Endodermal cell (in vitro differentiated cells): Measurements from ENCODE around the gene KCNC4. TPM values are rescaled to one million over a fixed set of nuclear protein-coding genes. Genes with fewer than 3 reads are reported as not detected.

Source experiments
- DNase-seq: peaks from one replicate; pipeline ENCODE4 v3.0.0-alpha.2; 2017
- H3K27ac ChIP-seq: 2 replicates; pipeline ENCODE4 v1.5.1; 2013; ENCODE audit warnings: mild to moderate bottlenecking, low read depth, low read length, moderate library complexity
- H3K27me3 ChIP-seq: 2 replicates; pipeline ENCODE4 v1.6.1; 2013; ENCODE audit warnings: mild to moderate bottlenecking, low read length, moderate library complexity; ENCODE audit not compliant: insufficient read depth, control insufficient read depth, poor library complexity, severe bottlenecking
- H3K36me3 ChIP-seq: 2 replicates; pipeline ENCODE4 v1.7.0; 2013; ENCODE audit warnings: mild to moderate bottlenecking, low read length, moderate library complexity; ENCODE audit not compliant: control insufficient read depth, insufficient read depth
- H3K4me1 ChIP-seq: one replicate; pipeline ENCODE4 v1.7.0; 2013; ENCODE audit warnings: low read length; ENCODE audit not compliant: control insufficient read depth, insufficient read depth
- H3K4me3 ChIP-seq: 2 replicates; pipeline ENCODE4 v1.5.1; 2013; ENCODE audit warnings: mild to moderate bottlenecking, low read length, moderate library complexity
- H3K9ac ChIP-seq: 2 replicates; pipeline ENCODE4 v1.6.1; 2013; ENCODE audit warnings: mild to moderate bottlenecking, low read length, moderate library complexity; ENCODE audit not compliant: poor library complexity, severe bottlenecking; ENCODE audit errors: extremely low read depth
- H3K9me3 ChIP-seq: 2 replicates; pipeline ENCODE4 v1.6.1; 2013; ENCODE audit warnings: mild to moderate bottlenecking, low read length, moderate library complexity; ENCODE audit not compliant: control insufficient read depth
- H3K27ac Mint-ChIP-seq: 2 replicates; pipeline ENCODE4 v1.8.0; 2020; ENCODE audit warnings: mixed read lengths
- H3K27me3 Mint-ChIP-seq: 2 replicates; pipeline ENCODE4 v1.8.0; 2021; ENCODE audit warnings: mild to moderate bottlenecking, mixed read lengths; ENCODE audit not compliant: insufficient read depth
- H3K36me3 Mint-ChIP-seq: 2 replicates; pipeline ENCODE4 v1.8.0; 2020; ENCODE audit warnings: low read depth, mixed read lengths
- H3K4me1 Mint-ChIP-seq: 2 replicates; pipeline ENCODE4 v1.8.0; 2020; ENCODE audit warnings: mixed read lengths
- H3K4me3 Mint-ChIP-seq: 2 replicates; pipeline ENCODE4 v1.8.0; 2020; ENCODE audit warnings: mild to moderate bottlenecking, moderate library complexity, mixed read lengths
- H3K9me3 Mint-ChIP-seq: 2 replicates; pipeline ENCODE4 v1.8.0; 2020; ENCODE audit warnings: mild to moderate bottlenecking, mixed read lengths
- WGBS, 2 experiments: methylation state at CpG; one replicate each; pipeline versions ENCODE4 v1.1.5 to v1.1.7; 2013; ENCODE audit warnings: missing lambda C conversion rate in 2 of 2, mixed read lengths in 1 of 2; ENCODE audit not compliant: insufficient coverage in 1 of 2, insufficient read length in 1 of 2; 5-methylcytosine and 5-hydroxymethylcytosine counted together
- total RNA-seq, 2 donors: library from RNA; stranded (reverse); fragmentation: NEBNext Ultra II Directional in 1 of 2; extraction: Animal tissue kit (Norgen Biotek cat#: 25700) in 1 of 2; gene quantifications; 2 replicates in 1 of 2; 3 replicates in 1 of 2; pipeline ENCODE4 v1.2.1, GENCODE V29; 2021
- TF ChIP-seq, protein P1 (sequence below): fragments of 200-600 bp; sonication (generic); conservative IDR thresholded peaks from 2 replicates; pipeline ENCODE4 v1.5.0; 2021; ENCODE audit warnings: antibody characterized with exemption, mild to moderate bottlenecking

KCNC4 gene
- total RNA-seq, 2 donors from 2014 or later, result 7.6 to 10.2 TPM

DNA sequence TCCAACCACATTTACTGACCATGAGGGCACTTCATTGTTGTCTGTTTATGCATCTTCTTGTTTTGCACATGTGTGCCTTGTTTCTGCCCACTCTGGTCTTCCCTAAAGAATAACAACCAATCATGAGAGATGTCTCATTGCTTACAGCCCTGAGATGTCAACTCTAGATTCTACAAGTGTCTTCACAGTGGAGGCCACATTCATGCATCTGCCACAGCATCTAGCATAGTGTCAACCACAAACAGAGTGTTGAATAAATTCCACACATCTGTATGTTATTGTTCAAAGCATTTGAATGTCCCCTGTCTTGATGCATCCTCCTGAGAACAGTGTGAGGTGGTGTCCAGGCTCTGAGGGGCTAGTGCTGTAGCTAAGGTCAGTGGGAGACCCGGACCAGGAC, 43.1 kb downstream of the KCNC4 start:
- no peaks in the 10 kb centered on the region for H3K36me3 Mint-ChIP-seq
- WGBS, 2 experiments, result 93% methylated on average over 1 of the region's 1 CpG; no CpG with 5 or more reads in 1 of the 2 experiments
- no peaks in the 10 kb centered on the region for H3K36me3 ChIP-seq

DNA sequence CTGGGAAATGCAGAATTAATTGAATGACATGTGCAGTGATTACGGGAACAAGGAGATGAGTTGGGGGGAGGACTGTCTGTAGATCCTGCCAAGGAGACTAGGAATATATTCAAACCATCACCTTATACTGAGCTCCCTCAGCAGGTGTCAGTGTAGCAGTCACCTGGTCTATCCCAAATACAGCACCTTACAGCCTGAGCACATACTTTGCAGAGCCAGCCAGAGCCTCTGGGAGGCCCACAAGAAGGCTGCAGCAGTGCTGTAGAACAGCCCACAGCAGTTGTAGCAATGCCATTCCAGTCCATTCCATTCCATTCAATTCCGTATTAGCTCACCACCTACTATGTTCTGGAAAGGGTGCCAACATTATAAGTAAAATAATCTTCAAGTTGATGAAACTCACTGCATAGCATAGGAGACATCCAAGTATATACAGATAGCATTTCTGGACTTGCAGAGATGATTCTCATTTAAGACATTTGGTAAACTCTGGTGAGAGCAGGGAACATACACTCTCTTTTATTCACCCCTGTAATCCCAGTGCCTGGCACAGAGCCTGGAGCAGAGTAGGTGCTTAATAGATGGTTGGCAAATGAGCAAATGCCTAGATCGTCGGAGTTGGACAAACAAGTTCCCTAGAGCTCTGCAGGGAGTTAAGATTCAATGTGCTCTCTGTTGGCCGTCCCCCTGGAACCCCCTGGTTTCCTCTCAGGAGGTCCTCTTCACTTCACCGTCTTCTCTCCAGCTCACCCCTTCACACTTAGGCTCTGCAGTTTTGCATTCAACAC, 44.7 kb downstream of the KCNC4 start:
- Mint-ChIP-seq H3K4me3 (no peak overlapping the region), H3K36me3 (no peaks in the 10 kb centered on the region), H3K27ac (peak overlapping the region; percentile 41), H3K4me1 (no peaks in the 10 kb centered on the region), H3K9me3 (no peaks in the 10 kb centered on the region), H3K27me3 (peaks cover 25% of the 10 kb centered on the region)
- WGBS, 2 experiments, result 80 to 100% methylated on average over 1 to 6 of the region's 6 CpGs
- H3K27ac ChIP-seq, result peak overlapping the region; percentile 48
- H3K9me3 ChIP-seq, result no peaks in the 10 kb centered on the region
- no peaks in the 10 kb centered on the region for H3K27me3 ChIP-seq
- TF ChIP-seq, protein P1, sequence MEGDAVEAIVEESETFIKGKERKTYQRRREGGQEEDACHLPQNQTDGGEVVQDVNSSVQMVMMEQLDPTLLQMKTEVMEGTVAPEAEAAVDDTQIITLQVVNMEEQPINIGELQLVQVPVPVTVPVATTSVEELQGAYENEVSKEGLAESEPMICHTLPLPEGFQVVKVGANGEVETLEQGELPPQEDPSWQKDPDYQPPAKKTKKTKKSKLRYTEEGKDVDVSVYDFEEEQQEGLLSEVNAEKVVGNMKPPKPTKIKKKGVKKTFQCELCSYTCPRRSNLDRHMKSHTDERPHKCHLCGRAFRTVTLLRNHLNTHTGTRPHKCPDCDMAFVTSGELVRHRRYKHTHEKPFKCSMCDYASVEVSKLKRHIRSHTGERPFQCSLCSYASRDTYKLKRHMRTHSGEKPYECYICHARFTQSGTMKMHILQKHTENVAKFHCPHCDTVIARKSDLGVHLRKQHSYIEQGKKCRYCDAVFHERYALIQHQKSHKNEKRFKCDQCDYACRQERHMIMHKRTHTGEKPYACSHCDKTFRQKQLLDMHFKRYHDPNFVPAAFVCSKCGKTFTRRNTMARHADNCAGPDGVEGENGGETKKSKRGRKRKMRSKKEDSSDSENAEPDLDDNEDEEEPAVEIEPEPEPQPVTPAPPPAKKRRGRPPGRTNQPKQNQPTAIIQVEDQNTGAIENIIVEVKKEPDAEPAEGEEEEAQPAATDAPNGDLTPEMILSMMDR, result no peak
- H3K4me3 ChIP-seq, result no peak overlapping the region
- H3K9ac ChIP-seq, result no peak overlapping the region
- DNase-seq, result no peak
- H3K36me3 ChIP-seq, result no peaks in the 10 kb centered on the region
- no peaks in the 10 kb centered on the region for H3K4me1 ChIP-seq

More for the DNA sequence above, 43.1 kb downstream of the KCNC4 start:
- Mint-ChIP-seq H3K4me3 (no peak overlapping the region), H3K4me1 (no peaks in the 10 kb centered on the region), H3K9me3 (no peaks in the 10 kb centered on the region), H3K27me3 (peaks cover 11% of the 10 kb centered on the region), H3K27ac (no peak overlapping the region)
- Histone ChIP-seq H3K4me1 (no peaks in the 10 kb centered on the region), H3K4me3 (no peak overlapping the region), H3K9me3 (no peaks in the 10 kb centered on the region), H3K27me3 (no peaks in the 10 kb centered on the region), H3K9ac (no peak overlapping the region), H3K27ac (no peak overlapping the region)
- TF ChIP-seq, protein P1, result no peak
- no peak for DNase-seq

DNA sequence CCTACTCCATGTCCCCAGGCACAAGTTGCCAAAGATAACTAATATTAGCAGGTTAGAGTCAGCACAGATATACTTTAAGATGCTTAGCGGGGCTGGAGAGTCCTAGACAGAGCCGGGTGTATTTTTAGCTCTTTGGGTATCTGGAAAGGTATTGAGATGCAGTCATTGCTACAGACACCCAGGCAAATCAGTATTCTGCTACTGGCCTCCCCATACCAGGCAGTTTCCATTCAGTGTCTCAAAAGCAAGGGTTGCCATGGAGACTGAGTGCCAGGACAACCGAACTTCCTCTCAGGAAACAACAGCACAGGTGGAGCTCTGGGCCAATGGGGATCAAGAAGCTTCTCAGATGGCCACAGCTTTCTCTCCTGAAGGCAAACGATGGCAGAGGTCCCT, 45.3 kb downstream of the KCNC4 start:
- no peaks in the 10 kb centered on the region for H3K9me3 Mint-ChIP-seq
- H3K36me3 Mint-ChIP-seq, result no peaks in the 10 kb centered on the region
- peak overlapping the region; percentile 41 for H3K27ac Mint-ChIP-seq
- H3K4me1 Mint-ChIP-seq, result no peaks in the 10 kb centered on the region
- no peaks in the 10 kb centered on the region for H3K4me1 ChIP-seq
- WGBS, 2 experiments, result 71 to 80% methylated on average over 4 of the region's 4 CpGs
- H3K27me3 ChIP-seq, result no peaks in the 10 kb centered on the region
- peaks cover 30% of the 10 kb centered on the region for H3K27me3 Mint-ChIP-seq
- H3K4me3 Mint-ChIP-seq, result no peak overlapping the region
- no peaks in the 10 kb centered on the region for H3K9me3 ChIP-seq
- DNase-seq, result peak; percentile 65
- TF ChIP-seq, protein P1, result no peak
- H3K36me3 ChIP-seq, result no peaks in the 10 kb centered on the region
- H3K9ac ChIP-seq, result no peak overlapping the region
- H3K27ac ChIP-seq, result peak overlapping the region; percentile 48
- H3K4me3 ChIP-seq, result no peak overlapping the region
